GM23338 (cell line): Measurements from ENCODE around the gene WAPL. TPM values are rescaled to one million over a fixed set of nuclear protein-coding genes. Genes with fewer than 3 reads are reported as not detected.

Experiments used
- ATAC-seq: fragments of 200-7000 bp; cut with Tn5 transposase; 3 replicates; pipeline ENCODE4 v1.9.1; 2020
- DNase-seq: peaks from one replicate; pipeline ENCODE4 v3.0.0-alpha.2; 2015; ENCODE audit warnings: low spot score
- H2AFZ ChIP-seq: fragments of 200-600 bp; sonication (generic); 2 replicates; pipeline ENCODE4 v1.8.0; 2016; ENCODE audit warnings: antibody characterized with exemption, mild to moderate bottlenecking, moderate library complexity
- H3F3A ChIP-seq: fragments of 200-600 bp; sonication (generic); replicated peaks from 2 replicates; pipeline ENCODE4 v1.8.0; 2017; ENCODE audit warnings: antibody characterized with exemption, mixed run types, low read depth
- H3K27ac ChIP-seq: fragments of 200-600 bp; sonication (generic); 2 replicates; pipeline ENCODE4 v1.6.1; 2016; ENCODE audit warnings: low read depth
- H3K27me3 ChIP-seq: fragments of 200-600 bp; sonication (generic); 2 replicates; pipeline ENCODE4 v1.8.0; 2016; ENCODE audit warnings: mild to moderate bottlenecking, mixed run types, moderate library complexity; ENCODE audit not compliant: insufficient read depth
- H3K36me3 ChIP-seq: fragments of 200-600 bp; sonication (generic); 2 replicates; pipeline ENCODE4 v1.8.0; 2016; ENCODE audit warnings: mild to moderate bottlenecking; ENCODE audit not compliant: insufficient read depth
- H3K4me1 ChIP-seq: fragments of 200-600 bp; sonication (generic); 2 replicates; pipeline ENCODE4 v1.8.0; 2016; ENCODE audit warnings: mild to moderate bottlenecking, moderate library complexity; ENCODE audit not compliant: insufficient read depth
- H3K4me2 ChIP-seq: fragments of 200-600 bp; sonication (generic); 2 replicates; pipeline ENCODE4 v1.7.1; 2017; ENCODE audit warnings: mixed run types
- H3K4me3 ChIP-seq: fragments of 200-600 bp; sonication (generic); 2 replicates; pipeline ENCODE4 v1.6.1; 2016; ENCODE audit warnings: mixed run types
- H3K79me2 ChIP-seq: fragments of 200-600 bp; sonication (generic); replicated peaks from 2 replicates; pipeline ENCODE4 v1.8.0; 2017; ENCODE audit warnings: mild to moderate bottlenecking; ENCODE audit not compliant: insufficient read depth
- H3K9me2 ChIP-seq: fragments of 200-600 bp; sonication (generic); 2 replicates; pipeline ENCODE4 v1.8.0; 2017; ENCODE audit not compliant: insufficient read depth
- H4K20me1 ChIP-seq: fragments of 200-600 bp; sonication (generic); replicated peaks from 2 replicates; pipeline ENCODE4 v1.8.0; 2017; ENCODE audit warnings: mild to moderate bottlenecking; ENCODE audit not compliant: insufficient read depth
- H3K27ac Mint-ChIP-seq: 2 replicates; pipeline ENCODE4 v1.8.0; 2020; ENCODE audit warnings: inconsistent platforms, mild to moderate bottlenecking, moderate library complexity, mixed read lengths
- H3K27me3 Mint-ChIP-seq: 3 replicates; pipeline ENCODE4 v1.8.0; 2022; ENCODE audit warnings: low read depth, mild to moderate bottlenecking, moderate library complexity, mixed read lengths, inconsistent platforms; ENCODE audit not compliant: insufficient read depth, poor library complexity
- H3K36me3 Mint-ChIP-seq: 3 replicates; pipeline ENCODE4 v1.8.0; 2021; ENCODE audit warnings: low read depth, mild to moderate bottlenecking, inconsistent platforms, moderate library complexity, mixed read lengths
- H3K4me1 Mint-ChIP-seq: 3 replicates; pipeline ENCODE4 v1.8.0; 2020; ENCODE audit warnings: mild to moderate bottlenecking, inconsistent platforms, mixed read lengths
- H3K4me3 Mint-ChIP-seq: 3 replicates; pipeline ENCODE4 v1.8.0; 2021; ENCODE audit warnings: moderate library complexity, mild to moderate bottlenecking, inconsistent platforms, mixed read lengths
- H3K9me3 Mint-ChIP-seq: 3 replicates; pipeline ENCODE4 v1.8.0; 2020; ENCODE audit warnings: moderate library complexity, mild to moderate bottlenecking, inconsistent platforms, mixed read lengths
- CREB1 ChIP-seq: fragments of 250-450 bp; sonication (Bioruptor Pico); IDR thresholded peaks from 2 replicates; pipeline ENCODE4 v1.5.0; 2020; ENCODE audit warnings: low read depth, mild to moderate bottlenecking, moderate library complexity
- CTCF ChIP-seq, 2 experiments: fragments of 200-600 bp in 1 of 2; sonication (generic) in 1 of 2; conservative IDR thresholded peaks; 2 replicates each; pipeline versions ENCODE4 v1.5.1 to v1.6.1; 2016 to 2017; ENCODE audit warnings: antibody characterized with exemption in 2 of 2, low read depth in 2 of 2, mild to moderate bottlenecking in 2 of 2, moderate library complexity in 1 of 2
- ETS1 ChIP-seq: IDR thresholded peaks from 2 replicates; pipeline ENCODE4 v1.6.1; 2016; ENCODE audit warnings: antibody characterized with exemption
- EZH2phosphoT487 ChIP-seq: fragments of 200-600 bp; sonication (generic); IDR thresholded peaks from one replicate; pipeline ENCODE4 v1.8.1; 2018; ENCODE audit warnings: antibody characterized with exemption; ENCODE audit not compliant: unreplicated experiment
- POLR2AphosphoS5 ChIP-seq: IDR thresholded peaks from 2 replicates; pipeline ENCODE4 v1.6.1; 2016; ENCODE audit warnings: antibody characterized with exemption, low read depth
- ZNF114 ChIP-seq: fragments of 250-450 bp; sonication (Bioruptor Pico); IDR thresholded peaks from 2 replicates; pipeline ENCODE4 v1.5.0; 2020; ENCODE audit warnings: mild to moderate bottlenecking, moderate library complexity
- ZNF331 ChIP-seq: fragments of 250-450 bp; sonication (Bioruptor Pico); IDR thresholded peaks from 2 replicates; pipeline ENCODE4 v1.5.0; 2020; ENCODE audit warnings: low read depth, mild to moderate bottlenecking, moderate library complexity
- ZNF462 ChIP-seq: fragments of 250-450 bp; sonication (Bioruptor Pico); IDR thresholded peaks from 2 replicates; pipeline ENCODE4 v1.5.0; 2020; ENCODE audit warnings: mild to moderate bottlenecking, moderate library complexity
- polyA plus RNA-seq: library from polyadenylated mRNA; unstranded; fragments of >200 nt; fragmentation: Nextera tagmentation; extraction: Ambion mirVana; gene quantifications from 2 replicates; pipeline ENCODE4 v1.2.1, GENCODE V29; 2016
- total RNA-seq: library from RNA; depleted of rRNA; stranded (reverse); fragments of >200 nt; shearing (Covaris generic); gene quantifications from 2 replicates; pipeline ENCODE4 v1.2.3, GENCODE V29; 2014

WAPL gene
- total and polyA plus RNA-seq, 2 experiments from 2014 or later = 25.2 to 60.8 TPM

- TF ChIP-seq ETS1 (no peak), ZNF331 (CRISPR knock-in tag) (no peak), EZH2phosphoT487 (no peak), ZNF114 (CRISPR knock-in tag) (no peak), POLR2AphosphoS5 (no peak), CREB1 (CRISPR knock-in tag) (no peak), ZNF462 (no peak), CTCF (conservative IDR thresholded peaks at IDR 0.05; ENCODE audit: low read depth in 2 of 2) (no peak)
- Histone ChIP-seq H3K9me2 (no peaks in the 10 kb centered on the region), H3K4me1 (no peaks in the 10 kb centered on the region), H3K27me3 (no peaks in the 10 kb centered on the region), H4K20me1 (peaks cover 48% of the 10 kb centered on the region), H3K4me3 (no peak overlapping the region), H3F3A (no peaks in the 10 kb centered on the region), H3K27ac (no peak overlapping the region), H2AFZ (no peak overlapping the region), H3K79me2 (peaks cover 99% of the 10 kb centered on the region), H3K4me2 (no peak overlapping the region), H3K36me3 (peaks cover 14% of the 10 kb centered on the region; the same call in 1 of the 2 replicates)
- Mint-ChIP-seq H3K27ac (peak overlapping the region; percentile 73; the same call in 1 of the 2 replicates), H3K4me1 (peaks cover 2% of the 10 kb centered on the region; the same call in 2 of the 3 replicates), H3K27me3 (no peaks in the 10 kb centered on the region), H3K9me3 (no peaks in the 10 kb centered on the region), H3K4me3 (no peak overlapping the region), H3K36me3 (peaks cover 45% of the 10 kb centered on the region)
- no peak for DNase-seq
- ATAC-seq = no peak
Observed at GRCh38 chr10:86500846-86501245, 20.7 kb downstream of the WAPL start.
